ENCODE data around the gene OR1D5.

DNA sequence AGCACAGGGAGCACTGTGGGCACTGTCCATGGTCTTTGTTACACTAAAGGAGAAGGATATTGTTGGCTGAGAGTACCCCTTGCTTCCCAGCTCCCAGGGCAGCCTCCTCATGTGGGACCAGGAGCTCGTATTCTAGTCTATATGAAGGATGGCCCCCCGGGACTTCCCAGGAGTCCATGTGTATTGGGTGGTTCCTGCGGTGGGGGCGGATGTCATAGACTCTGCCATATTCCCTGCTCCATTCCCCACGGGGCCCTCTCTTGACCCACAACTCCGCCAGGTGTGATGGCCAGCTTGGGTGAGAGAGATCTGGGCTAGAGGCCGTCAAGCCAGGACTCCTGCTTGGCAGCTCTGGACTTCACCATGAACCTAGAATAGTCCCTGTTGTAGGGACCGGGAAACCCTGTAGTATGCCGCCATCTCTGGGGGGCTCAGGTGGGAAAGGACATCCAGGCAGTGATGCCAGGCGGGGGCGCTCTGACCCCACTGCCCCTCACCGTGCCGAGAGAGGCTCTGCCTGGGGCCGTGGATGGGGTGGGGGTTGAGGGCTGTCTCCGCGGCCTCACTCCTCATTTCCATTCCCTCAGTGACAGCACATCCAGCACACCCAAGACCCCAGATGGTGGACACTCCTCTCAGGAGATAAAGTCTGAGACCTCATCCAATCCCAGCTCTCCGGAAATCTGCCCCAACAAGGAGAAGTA is 37.8 kb downstream of the OR1D5 start:
- TF ChIP-seq, protein P1, sequence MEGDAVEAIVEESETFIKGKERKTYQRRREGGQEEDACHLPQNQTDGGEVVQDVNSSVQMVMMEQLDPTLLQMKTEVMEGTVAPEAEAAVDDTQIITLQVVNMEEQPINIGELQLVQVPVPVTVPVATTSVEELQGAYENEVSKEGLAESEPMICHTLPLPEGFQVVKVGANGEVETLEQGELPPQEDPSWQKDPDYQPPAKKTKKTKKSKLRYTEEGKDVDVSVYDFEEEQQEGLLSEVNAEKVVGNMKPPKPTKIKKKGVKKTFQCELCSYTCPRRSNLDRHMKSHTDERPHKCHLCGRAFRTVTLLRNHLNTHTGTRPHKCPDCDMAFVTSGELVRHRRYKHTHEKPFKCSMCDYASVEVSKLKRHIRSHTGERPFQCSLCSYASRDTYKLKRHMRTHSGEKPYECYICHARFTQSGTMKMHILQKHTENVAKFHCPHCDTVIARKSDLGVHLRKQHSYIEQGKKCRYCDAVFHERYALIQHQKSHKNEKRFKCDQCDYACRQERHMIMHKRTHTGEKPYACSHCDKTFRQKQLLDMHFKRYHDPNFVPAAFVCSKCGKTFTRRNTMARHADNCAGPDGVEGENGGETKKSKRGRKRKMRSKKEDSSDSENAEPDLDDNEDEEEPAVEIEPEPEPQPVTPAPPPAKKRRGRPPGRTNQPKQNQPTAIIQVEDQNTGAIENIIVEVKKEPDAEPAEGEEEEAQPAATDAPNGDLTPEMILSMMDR (IDR thresholded peaks at IDR 0.05; ENCODE audit: low read length): no peak
- no peak for TF ChIP-seq EZH2 (optimal IDR thresholded peaks at IDR 0.05; ENCODE audit: low read depth, low read length)

Measured in MM.1S (cell line).